Adrenal gland (tissue), 12 donors: ENCODE measurements around the gene NXPH2. TPM values are rescaled to one million over a fixed set of nuclear protein-coding genes. Genes with fewer than 3 reads are reported as not detected.

Experiments used
- DNase-seq, 7 donors: peaks; one replicate each; pipeline ENCODE4 v3.0.0-alpha.2; 2019 to 2020
- H3K27ac ChIP-seq, 5 donors: fragments of 200-600 bp; sonication (generic) in 4 of 5; 1 replicate in 3 of 5; 2 replicates in 2 of 5; pipeline versions ENCODE4 v1.5.1 to v1.8.0; 2016 to 2020; ENCODE audit warnings: mild to moderate bottlenecking in 1 of 5
- H3K27me3 ChIP-seq: fragments of 200-600 bp; 2 replicates; pipeline ENCODE4 v1.8.0; 2021
- H3K36me3 ChIP-seq, 2 donors: fragments of 200-600 bp; replicated peaks in 1 of 2; 1 replicate in 1 of 2; 2 replicates in 1 of 2; pipeline versions ENCODE4 v1.5.1 to v1.8.0; 2018 to 2022
- H3K4me1 ChIP-seq, 2 donors: fragments of 200-600 bp; replicated peaks in 1 of 2; 1 replicate in 1 of 2; 2 replicates in 1 of 2; pipeline versions ENCODE4 v1.5.1 to v1.8.0; 2018 to 2021
- H3K4me3 ChIP-seq, 4 donors: fragments of 200-600 bp; sonication (generic) in 3 of 4; one replicate each; pipeline ENCODE4 v1.5.1; 2016 to 2018
- H3K9me3 ChIP-seq, 3 donors: fragments of 200-600 bp; sonication (generic) in 1 of 3; replicated peaks in 1 of 3; 1 replicate in 2 of 3; 2 replicates in 1 of 3; pipeline versions ENCODE4 v1.5.1 to v1.8.0; 2016 to 2021
- CTCF ChIP-seq, 6 experiments: fragments of 450-650 bp in 4 of 6; fragments of 200-600 bp in 2 of 6; sonication (generic) in 1 of 6; IDR thresholded peaks; 1 replicate in 5 of 6; 2 replicates in 1 of 6; pipeline versions ENCODE4 v1.5.1 to v1.8.0; 2016 to 2021; ENCODE audit warnings: antibody characterized with exemption in 6 of 6, mild to moderate bottlenecking in 2 of 6, moderate library complexity in 1 of 6
- POLR2A ChIP-seq, 2 donors: fragments of 450-650 bp; IDR thresholded peaks; one replicate each; pipeline ENCODE4 v1.6.1; 2017; ENCODE audit warnings: antibody characterized with exemption in 2 of 2, mild to moderate bottlenecking in 2 of 2, moderate library complexity in 1 of 2
- WGBS, 4 donors: extraction: QIAGEN DNeasy Blood & Tissue Kit in 2 of 4; methylation state at CpG; one replicate each; pipeline versions ENCODE4 v1.1.5 to v1.1.7; 2013 to 2017; 5-methylcytosine and 5-hydroxymethylcytosine counted together
- intact Hi-C, 2 donors: fragments of 100-400 bp; cut with DNase I; formaldehyde crosslinking; loops; one replicate each; pipeline versions ENCODE4 v1.14.1 to v1.15.0; 2022 to 2023
- polyA plus RNA-seq, 3 donors: library from polyadenylated mRNA; stranded (reverse); fragments of 200-250 nt in 2 of 3; fragments of 350-450 nt in 1 of 3; fragmentation: Illumina TruSeq in 1 of 3; extraction: RNeasy Lipid Tissue Mini Kit (QIAGEN cat#74804) in 1 of 3; gene quantifications; one replicate each; pipeline ENCODE4 v1.2.3, GENCODE V29; 2013 to 2014
- total RNA-seq, 9 donors: library from RNA; depleted of rRNA in 4 of 9; stranded (reverse); fragments of >200 nt in 4 of 9; fragments of 120-200 nt in 1 of 9; fragmentation: NEBNext Ultra II Directional in 1 of 9; extraction: Animal tissue kit (Norgen Biotek cat#: 25700) in 1 of 9; gene quantifications; one replicate each; pipeline versions ENCODE4 v1.1.0 to v1.2.4, GENCODE V29; 2013 to 2023
- donor health status: healthy with polysubstance abuse.
- donor health status: Bipolar disorder and iron deficiency.
- donor health status: DM: yes; HTN: yes; CAD: no.
- donor health status: DM: no; HTN: no; CAD: no.
- donor health status: DM: no; HTN: no; CAD: no.
- donor health status: DM: yes; HTN: yes; CAD: no.

The NXPH2 gene
- total and polyA plus RNA-seq, 12 donors, result 0.11 TPM; not detected in 11

DNA sequence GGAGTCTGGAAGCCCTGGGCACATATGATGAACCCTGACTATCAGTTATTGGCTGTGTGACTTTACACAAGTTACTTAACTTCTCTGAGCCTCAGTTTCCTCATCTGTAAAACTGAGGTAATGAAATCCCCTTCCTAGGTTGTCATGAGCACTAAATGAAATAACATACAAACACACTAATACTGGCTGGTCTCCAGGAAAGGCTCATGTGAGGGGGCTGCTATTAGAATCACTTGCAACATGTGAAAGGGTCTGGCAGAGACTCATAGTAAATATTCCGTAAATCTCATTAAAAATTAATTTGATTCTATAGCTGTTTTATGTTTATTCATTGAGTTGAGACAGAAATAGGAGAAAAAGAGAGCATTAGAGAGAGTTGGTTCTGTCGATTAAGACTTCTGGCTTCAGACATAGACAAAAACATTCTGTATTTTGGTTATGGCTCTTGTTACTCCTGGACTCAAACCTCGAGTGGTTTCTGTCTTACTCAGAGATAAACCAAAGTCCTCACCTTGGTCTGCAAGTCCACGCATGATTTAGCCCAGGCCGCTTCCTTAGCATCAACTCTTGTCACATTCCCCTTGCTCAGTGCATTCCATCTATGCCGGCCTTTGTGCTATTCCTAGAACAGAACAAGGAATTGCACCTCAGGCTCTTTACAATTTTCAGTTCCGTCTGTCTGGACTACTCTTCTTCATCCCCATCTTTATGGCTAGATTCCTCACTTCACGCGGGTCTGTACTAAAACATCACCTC is 139.1 kb downstream of the NXPH2 start:
- H3K36me3 ChIP-seq, result no peaks in the 10 kb centered on the region
- H3K27me3 ChIP-seq, result no peaks in the 10 kb centered on the region
- TF ChIP-seq POLR2A (IDR thresholded peaks at IDR 0.05), result no peak
- TF ChIP-seq CTCF (IDR thresholded peaks at IDR 0.05), result no peak
- DNase-seq, result no peak
- intact Hi-C loops, result no loop called here
- H3K4me3 ChIP-seq, result no peak overlapping the region
- H3K27ac ChIP-seq, result no peak overlapping the region
- no peaks in the 10 kb centered on the region for H3K4me1 ChIP-seq
- 68 to 78% (median 71%) methylated on average over 9 of the region's 9 CpGs for WGBS, 4 donors
- no peaks in the 10 kb centered on the region for H3K9me3 ChIP-seq

DNA sequence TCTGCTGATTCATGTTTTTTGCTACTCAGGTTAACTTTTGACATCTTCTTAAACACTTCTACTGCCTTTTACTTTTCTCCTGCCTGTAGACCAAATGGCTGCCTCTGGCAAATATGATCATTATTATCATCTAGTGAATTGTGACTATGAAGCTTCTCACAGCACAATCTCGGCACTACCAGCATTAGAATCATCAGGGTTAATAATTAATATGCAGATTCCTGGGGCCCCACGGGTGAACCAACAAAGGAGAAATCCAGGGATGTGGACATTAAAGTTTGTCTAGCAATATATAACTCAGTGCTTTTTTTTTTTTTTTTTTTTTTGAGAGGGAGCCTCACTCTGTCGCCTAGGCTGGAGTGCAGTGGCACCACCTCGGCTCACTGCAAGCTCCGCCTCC is 142.5 kb downstream of the NXPH2 start:
- Histone ChIP-seq H3K36me3 (no peaks in the 10 kb centered on the region), H3K27ac (no peak overlapping the region), H3K4me1 (no peaks in the 10 kb centered on the region), H3K4me3 (no peak overlapping the region), H3K27me3 (no peaks in the 10 kb centered on the region), H3K9me3 (no peaks in the 10 kb centered on the region)
- TF ChIP-seq POLR2A (IDR thresholded peaks at IDR 0.05) (no peak), CTCF (IDR thresholded peaks at IDR 0.05) (no peak)
- intact Hi-C loops, result no loop called here
- DNase-seq, result no peak
- 75 to 81% (median 78%) methylated on average over 3 to 5 of the region's 5 CpGs for WGBS, 4 donors

GRCh38 chr2:138637061-138637460 is 143.1 kb downstream of the NXPH2 start:
- H3K27me3 ChIP-seq, result no peaks in the 10 kb centered on the region
- DNase-seq, result no peak
- no peak for TF ChIP-seq CTCF (IDR thresholded peaks at IDR 0.05)
- H3K27ac ChIP-seq, result no peak overlapping the region
- no peaks in the 10 kb centered on the region for H3K36me3 ChIP-seq
- 74 to 87% (median 80%) methylated on average over 4 of the region's 4 CpGs for WGBS, 4 donors
- H3K4me1 ChIP-seq, result no peaks in the 10 kb centered on the region
- intact Hi-C loops, result no loop called here
- no peaks in the 10 kb centered on the region for H3K9me3 ChIP-seq
- no peak overlapping the region for H3K4me3 ChIP-seq

DNA sequence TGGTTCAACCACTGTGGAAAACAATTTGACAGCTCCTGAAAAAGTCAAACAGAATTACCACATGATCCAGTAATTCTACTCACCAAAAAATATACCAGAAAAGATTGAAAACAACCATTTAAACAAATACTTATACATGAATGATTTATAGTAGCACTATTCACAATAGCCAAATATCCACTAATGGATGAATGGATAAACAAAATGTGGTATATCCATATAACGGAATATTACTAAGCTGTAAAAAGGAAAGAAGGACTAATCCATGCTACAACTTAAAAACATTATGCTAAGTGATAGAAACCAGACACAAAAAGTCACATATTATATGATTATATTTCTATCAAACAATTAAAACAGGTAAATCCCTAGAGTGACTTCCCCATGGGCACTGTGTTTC is 147.1 kb downstream of the NXPH2 start:
- intact Hi-C loops, result no loop called here
- Histone ChIP-seq H3K36me3 (no peaks in the 10 kb centered on the region), H3K27ac (no peak overlapping the region), H3K9me3 (no peaks in the 10 kb centered on the region), H3K27me3 (no peaks in the 10 kb centered on the region), H3K4me1 (no peaks in the 10 kb centered on the region), H3K4me3 (no peak overlapping the region)
- WGBS, 4 donors, result 79 to 97% (median 89%) methylated on average over 1 of the region's 1 CpG
- no peak for DNase-seq
- TF ChIP-seq CTCF (IDR thresholded peaks at IDR 0.05) (no peak), POLR2A (IDR thresholded peaks at IDR 0.05) (no peak)
